Activated T-helper 1 cell treated with anti-CD3 and anti-CD28 coated beads, Interleukin-12 subunit alpha, Interleukin-12 subunit beta, Interleukin-2, Interleukin-4 antibody, amounts not matched to agents 30 ng/mL and 10 ng/mL and 1 ng/mL, durations not matched to agents 14 hours and 24 hours and 36 hours (primary cell): ENCODE results near the gene DNAJC25. TPM values are rescaled to one million over a fixed set of nuclear protein-coding genes. Genes with fewer than 3 reads are reported as not detected.

ENCODE experiments used
- DNase-seq: peaks from one replicate; pipeline ENCODE4 v3.0.0; 2021; ENCODE audit warnings: low spot score
- H3K27ac Mint-ChIP-seq: one replicate; pipeline ENCODE4 v1.8.0; 2021; ENCODE audit warnings: mild to moderate bottlenecking, mixed read lengths
- H3K27me3 Mint-ChIP-seq: one replicate; pipeline ENCODE4 v1.8.0; 2022; ENCODE audit warnings: mild to moderate bottlenecking, moderate library complexity, mixed read lengths; ENCODE audit not compliant: insufficient read depth
- H3K36me3 Mint-ChIP-seq: one replicate; pipeline ENCODE4 v1.8.0; 2021; ENCODE audit warnings: low read depth, mixed read lengths
- H3K4me1 Mint-ChIP-seq: one replicate; pipeline ENCODE4 v1.8.0; 2021; ENCODE audit warnings: low read depth, mixed read lengths
- H3K4me3 Mint-ChIP-seq: one replicate; pipeline ENCODE4 v1.8.0; 2021; ENCODE audit warnings: mild to moderate bottlenecking, moderate library complexity, mixed read lengths
- H3K9me3 Mint-ChIP-seq: one replicate; pipeline ENCODE4 v1.8.0; 2021; ENCODE audit warnings: mixed read lengths
- intact Hi-C: fragments of 100-400 bp; cut with micrococcal nuclease; formaldehyde crosslinking; loops from one replicate; pipeline ENCODE4 v1.15.1; 2024
- total RNA-seq: library from RNA; stranded (reverse); gene quantifications from 2 replicates; pipeline ENCODE4 v1.2.3, GENCODE V29; 2022

The DNAJC25 gene
- total RNA-seq, 1 donor from 2014 or later: 5.8 TPM

DNA sequence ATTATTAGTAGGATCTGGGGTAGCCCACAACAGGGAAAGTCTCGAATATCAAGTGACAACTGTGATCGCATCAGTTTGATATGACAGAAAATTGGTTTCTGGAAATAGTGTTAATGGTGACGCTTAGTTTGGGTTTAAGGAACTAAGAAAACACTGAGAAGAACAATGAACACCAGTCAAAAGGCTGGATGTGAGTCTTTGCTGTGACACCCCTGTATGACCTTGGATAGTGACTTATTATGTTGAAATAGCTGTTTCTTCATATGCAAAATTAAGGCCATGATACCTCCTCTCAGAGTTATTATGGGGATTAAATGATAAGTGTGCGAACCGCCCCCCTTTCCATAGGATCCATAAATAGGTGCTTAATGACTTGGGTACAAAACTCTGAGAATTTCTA is 926 bp downstream of the DNAJC25 start:
- intact Hi-C loops: loop anchor here (5.0 to 10.0 kb wide), 4 partner anchors 263 to 1375 kb away; partner anchors contain the start of genes SUSD1, TXN and UGCG
- H3K4me1 Mint-ChIP-seq: peaks cover 54% of the 10 kb centered on the region
- H3K9me3 Mint-ChIP-seq: no peaks in the 10 kb centered on the region
- peak overlapping the region; percentile 84 for H3K27ac Mint-ChIP-seq
- peaks cover 12% of the 10 kb centered on the region for H3K36me3 Mint-ChIP-seq
- DNase-seq: no peak
- peaks cover 2% of the 10 kb centered on the region for H3K27me3 Mint-ChIP-seq
- peak overlapping the region; percentile 98 for H3K4me3 Mint-ChIP-seq

DNA sequence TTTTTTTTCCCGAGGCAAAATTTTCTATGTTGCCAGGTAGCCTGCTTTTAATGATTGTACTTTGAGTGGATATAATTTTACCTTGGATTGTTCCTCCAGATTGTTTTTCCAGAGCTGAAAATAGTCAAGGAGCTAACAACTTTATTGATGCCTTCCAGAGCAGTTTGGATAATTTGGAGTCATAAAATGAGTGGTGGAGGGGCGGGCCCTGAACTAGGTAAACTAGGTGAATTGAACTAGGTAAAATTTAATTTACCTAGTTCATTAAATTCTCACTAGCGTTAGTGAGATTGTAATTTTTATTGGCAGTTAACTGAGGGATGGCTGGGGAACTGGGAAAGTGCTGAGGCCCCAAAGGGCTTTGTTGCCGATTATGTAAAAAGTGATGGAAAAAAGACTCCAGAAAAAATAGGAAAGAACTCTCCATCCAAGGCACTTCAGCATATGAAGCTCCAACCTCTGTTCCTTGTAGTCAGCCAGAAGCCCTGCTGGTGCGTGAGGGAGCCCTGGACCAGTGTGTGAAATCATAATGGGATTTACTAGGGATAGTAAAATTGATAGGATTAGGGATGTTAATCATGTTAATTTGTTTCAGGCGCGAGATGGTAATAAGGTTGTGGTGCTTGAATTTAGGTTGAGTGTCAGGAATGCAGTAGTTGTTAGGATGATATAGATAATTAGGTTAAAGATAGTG is 1.7 kb downstream of the DNAJC25 start:
- DNase-seq: no peak
- H3K27ac Mint-ChIP-seq: no peak overlapping the region
- intact Hi-C loops: loop anchor here (5.0 to 10.0 kb wide), 4 partner anchors 262 to 1376 kb away; partner anchors contain the start of genes SUSD1, TXN and UGCG
- H3K4me1 Mint-ChIP-seq: peaks cover 54% of the 10 kb centered on the region
- H3K9me3 Mint-ChIP-seq: no peaks in the 10 kb centered on the region
- H3K27me3 Mint-ChIP-seq: no peaks in the 10 kb centered on the region
- H3K36me3 Mint-ChIP-seq: peaks cover 12% of the 10 kb centered on the region
- H3K4me3 Mint-ChIP-seq: peak overlapping the region; percentile 98

DNA sequence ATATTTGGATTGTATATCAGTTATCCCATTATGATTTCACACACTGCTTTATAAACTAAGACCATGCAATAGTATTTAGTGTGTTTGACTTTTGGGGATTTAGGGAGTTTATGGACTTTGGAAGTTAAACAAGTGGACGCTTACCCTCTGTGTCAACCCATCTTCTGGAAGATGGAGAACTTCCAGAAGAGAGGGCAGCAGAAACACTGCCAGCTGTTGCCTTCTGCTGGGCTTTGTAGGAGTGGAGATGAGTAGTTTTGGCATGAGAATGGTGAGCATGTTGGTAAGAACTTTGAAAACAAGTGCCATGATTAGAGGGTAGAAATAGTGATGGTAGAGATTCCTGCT is 2.2 kb downstream of the DNAJC25 start:
- Mint-ChIP-seq H3K27ac (no peak overlapping the region), H3K4me3 (peak overlapping the region; percentile 98), H3K9me3 (no peaks in the 10 kb centered on the region), H3K27me3 (no peaks in the 10 kb centered on the region), H3K4me1 (peaks cover 54% of the 10 kb centered on the region), H3K36me3 (peaks cover 12% of the 10 kb centered on the region)
- intact Hi-C loops: loop anchor here (5.0 to 10.0 kb wide), 4 partner anchors 261 to 1376 kb away; partner anchors contain the start of genes SUSD1, TXN and UGCG
- no peak for DNase-seq

DNA sequence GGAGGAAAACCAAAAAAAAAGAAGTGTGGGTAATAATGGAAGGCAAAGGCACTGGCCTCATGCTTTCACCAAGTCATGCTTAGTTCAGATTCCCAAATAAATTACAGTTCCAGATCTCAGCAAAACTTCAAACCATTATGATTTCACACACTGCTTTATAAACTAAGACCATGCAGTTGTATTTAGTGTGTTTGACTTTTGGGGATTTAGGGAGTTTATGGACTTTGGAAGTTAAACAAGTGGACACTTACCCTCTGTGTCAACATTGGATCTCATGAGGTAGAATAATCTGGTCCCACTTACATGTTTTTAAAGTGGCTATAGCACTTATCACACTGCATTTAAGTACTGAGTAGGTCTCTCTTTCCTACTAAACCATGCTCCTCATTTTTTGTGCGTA is 3.7 kb downstream of the DNAJC25 start:
- H3K27ac Mint-ChIP-seq: no peak overlapping the region
- H3K4me3 Mint-ChIP-seq: no peak overlapping the region
- no peak for DNase-seq
- H3K27me3 Mint-ChIP-seq: no peaks in the 10 kb centered on the region
- no peaks in the 10 kb centered on the region for H3K9me3 Mint-ChIP-seq
- intact Hi-C loops: loop anchor here (5.0 to 10.0 kb wide), 4 partner anchors 260 to 1378 kb away; partner anchors contain the start of genes SUSD1, TXN and UGCG
- H3K36me3 Mint-ChIP-seq: peaks cover 12% of the 10 kb centered on the region
- H3K4me1 Mint-ChIP-seq: peaks cover 54% of the 10 kb centered on the region

DNA sequence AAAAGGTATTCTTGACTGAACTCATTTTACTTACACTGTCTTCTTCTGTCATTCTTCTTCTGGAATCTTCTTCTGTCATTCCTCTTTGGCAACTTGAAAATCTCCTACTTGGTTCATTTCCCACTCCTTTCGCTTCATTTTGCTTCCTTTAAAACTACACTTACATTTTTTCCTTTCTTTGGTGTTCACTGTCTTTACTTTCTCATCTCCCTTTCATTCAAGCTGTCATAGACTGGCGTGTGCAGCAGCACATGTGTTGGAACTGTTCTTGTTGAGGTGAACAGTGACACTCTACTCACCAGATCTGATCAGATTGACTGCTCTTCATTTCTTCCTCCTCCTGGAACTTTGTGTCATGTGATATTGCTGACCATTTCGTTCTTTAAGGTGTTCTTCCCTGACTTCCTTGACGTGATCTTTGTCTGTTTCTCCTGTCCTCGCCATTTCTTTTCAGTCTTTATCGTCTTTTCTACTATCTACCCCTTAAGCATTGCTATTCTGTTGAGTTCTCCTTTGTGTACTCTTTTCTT is 6.4 kb downstream of the DNAJC25 start:
- H3K4me1 Mint-ChIP-seq: peaks cover 36% of the 10 kb centered on the region
- no peak for DNase-seq
- intact Hi-C loops: loop anchor here (10.0 kb wide), 3 partner anchors 257 to 537 kb away; partner anchors contain the start of genes SUSD1 and UGCG
- H3K27me3 Mint-ChIP-seq: no peaks in the 10 kb centered on the region
- H3K36me3 Mint-ChIP-seq: peaks cover 12% of the 10 kb centered on the region
- no peak overlapping the region for H3K4me3 Mint-ChIP-seq
- no peak overlapping the region for H3K27ac Mint-ChIP-seq
- H3K9me3 Mint-ChIP-seq: no peaks in the 10 kb centered on the region

DNA sequence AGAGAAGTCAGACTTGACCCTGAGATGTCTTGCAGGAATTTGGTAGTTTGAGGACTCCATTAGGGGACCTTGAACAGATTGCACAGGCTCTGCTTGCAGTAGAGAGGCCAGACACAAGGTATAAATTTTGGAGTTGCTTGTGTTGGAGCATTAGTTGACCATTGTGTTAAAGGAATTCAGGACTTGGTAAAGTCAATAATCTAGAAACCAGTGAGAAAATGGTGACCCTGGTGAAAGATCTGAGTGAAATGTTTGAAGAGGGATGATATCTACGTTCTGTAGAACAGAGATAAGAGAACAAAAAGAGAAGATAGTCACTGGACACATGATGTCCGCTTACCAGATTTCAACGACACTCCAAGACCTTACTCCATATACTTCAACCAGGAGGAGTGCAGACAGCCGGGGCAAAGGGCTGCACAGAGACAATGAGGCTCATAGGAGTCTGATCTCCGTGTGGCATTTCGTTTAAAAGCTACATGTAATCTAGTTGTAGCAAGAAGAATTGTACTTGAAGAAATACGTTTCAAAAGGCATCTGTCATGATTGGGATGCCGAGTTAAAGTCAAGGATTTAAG is 13.2 kb downstream of the DNAJC25 start:
- peaks cover 28% of the 10 kb centered on the region for H3K36me3 Mint-ChIP-seq
- no peak for DNase-seq
- H3K4me3 Mint-ChIP-seq: no peak overlapping the region
- no peaks in the 10 kb centered on the region for H3K27me3 Mint-ChIP-seq
- intact Hi-C loops: no loop called here
- peaks cover 5% of the 10 kb centered on the region for H3K4me1 Mint-ChIP-seq
- H3K9me3 Mint-ChIP-seq: no peaks in the 10 kb centered on the region
- no peak overlapping the region for H3K27ac Mint-ChIP-seq

DNA sequence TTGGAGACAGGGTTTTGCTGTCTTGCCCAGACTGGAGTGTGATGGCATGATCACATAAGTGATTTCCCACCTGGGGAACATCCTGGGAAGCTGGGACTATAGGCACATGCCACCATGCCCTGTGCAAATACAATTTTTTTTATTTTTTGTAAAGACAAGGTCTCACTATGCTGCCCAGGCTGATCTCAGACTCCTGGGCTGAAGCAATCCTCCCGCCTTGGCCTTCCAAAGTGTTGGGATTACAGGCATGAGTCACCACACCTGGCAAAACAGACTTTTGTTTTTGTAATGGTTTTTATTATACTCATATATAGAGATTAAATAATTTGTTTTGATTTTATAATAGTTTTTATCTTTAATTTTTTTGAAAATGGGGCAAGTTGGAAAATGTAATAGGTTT is 14.7 kb downstream of the DNAJC25 start:
- peaks cover 5% of the 10 kb centered on the region for H3K4me1 Mint-ChIP-seq
- H3K9me3 Mint-ChIP-seq: no peaks in the 10 kb centered on the region
- H3K4me3 Mint-ChIP-seq: no peak overlapping the region
- peaks cover 36% of the 10 kb centered on the region for H3K36me3 Mint-ChIP-seq
- no peak for DNase-seq
- intact Hi-C loops: no loop called here
- H3K27me3 Mint-ChIP-seq: no peaks in the 10 kb centered on the region
- no peak overlapping the region for H3K27ac Mint-ChIP-seq

DNA sequence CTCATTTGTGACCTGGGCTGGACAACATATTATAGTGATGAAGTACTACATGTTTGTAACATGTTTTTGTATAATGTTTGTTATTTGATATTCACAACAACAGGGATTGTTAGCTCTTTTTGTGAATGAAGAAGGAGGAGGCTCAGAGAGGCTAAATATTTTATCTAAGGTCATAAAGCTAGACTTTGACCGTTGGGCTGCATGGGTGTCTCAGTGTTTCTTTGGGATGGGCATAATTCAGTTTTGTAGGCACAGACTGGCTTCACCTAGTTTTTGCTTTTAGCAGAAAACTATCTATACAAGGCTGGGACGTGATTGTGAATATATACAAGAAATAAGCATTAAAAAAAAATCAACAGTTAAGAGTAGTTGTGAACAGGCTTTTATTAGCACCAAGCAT is 15.3 kb downstream of the DNAJC25 start:
- intact Hi-C loops: no loop called here
- H3K27me3 Mint-ChIP-seq: no peaks in the 10 kb centered on the region

DNA sequence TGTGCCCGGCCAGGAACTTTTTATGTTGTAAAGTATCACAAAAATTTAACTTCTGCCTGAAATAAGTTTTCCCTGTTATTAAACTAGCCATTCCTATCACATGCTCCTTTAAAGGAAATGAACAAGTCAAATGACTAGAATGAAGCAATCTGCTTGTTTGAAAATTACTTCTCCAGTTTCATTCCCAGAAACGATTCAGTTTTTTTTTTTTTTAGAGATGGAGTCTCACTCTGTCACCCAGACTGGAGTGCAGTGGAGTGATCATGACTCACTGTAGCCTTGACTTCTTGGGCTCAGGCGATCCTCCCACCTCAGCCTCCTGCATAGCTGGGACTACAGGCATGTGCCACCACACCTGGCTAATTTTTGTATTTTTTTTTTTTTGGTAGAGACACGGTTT is 16.9 kb downstream of the DNAJC25 start:
- Mint-ChIP-seq H3K4me3 (no peak overlapping the region), H3K4me1 (peaks cover 5% of the 10 kb centered on the region), H3K27ac (no peak overlapping the region), H3K36me3 (peaks cover 35% of the 10 kb centered on the region), H3K9me3 (no peaks in the 10 kb centered on the region), H3K27me3 (no peaks in the 10 kb centered on the region)
- no peak for DNase-seq
- intact Hi-C loops: no loop called here

More for the DNA sequence above, 15.3 kb downstream of the DNAJC25 start:
- H3K36me3 Mint-ChIP-seq: peaks cover 36% of the 10 kb centered on the region
- H3K4me3 Mint-ChIP-seq: no peak overlapping the region
- H3K4me1 Mint-ChIP-seq: peaks cover 5% of the 10 kb centered on the region
- no peak overlapping the region for H3K27ac Mint-ChIP-seq
- no peaks in the 10 kb centered on the region for H3K9me3 Mint-ChIP-seq
- DNase-seq: no peak

DNA sequence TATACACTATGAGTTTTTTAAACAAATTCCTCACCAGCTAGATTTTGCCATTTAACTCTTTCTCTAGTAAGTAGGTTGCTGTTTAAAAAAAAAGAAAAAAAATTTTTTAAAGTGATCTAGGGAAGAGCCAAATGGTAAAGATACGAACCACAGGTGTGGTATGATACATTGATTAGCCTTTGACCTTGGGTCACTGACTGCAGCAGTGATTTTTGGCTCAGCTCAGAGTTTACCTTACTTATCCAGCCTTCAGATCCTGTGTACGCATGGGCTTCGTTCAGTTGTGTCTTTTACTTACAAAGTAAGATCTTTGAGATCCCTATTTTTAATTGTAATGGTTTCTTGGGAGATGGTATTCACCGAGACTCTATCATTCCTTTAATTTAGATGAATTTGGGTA is 17.9 kb downstream of the DNAJC25 start:
- no peak overlapping the region for H3K4me3 Mint-ChIP-seq

DNA sequence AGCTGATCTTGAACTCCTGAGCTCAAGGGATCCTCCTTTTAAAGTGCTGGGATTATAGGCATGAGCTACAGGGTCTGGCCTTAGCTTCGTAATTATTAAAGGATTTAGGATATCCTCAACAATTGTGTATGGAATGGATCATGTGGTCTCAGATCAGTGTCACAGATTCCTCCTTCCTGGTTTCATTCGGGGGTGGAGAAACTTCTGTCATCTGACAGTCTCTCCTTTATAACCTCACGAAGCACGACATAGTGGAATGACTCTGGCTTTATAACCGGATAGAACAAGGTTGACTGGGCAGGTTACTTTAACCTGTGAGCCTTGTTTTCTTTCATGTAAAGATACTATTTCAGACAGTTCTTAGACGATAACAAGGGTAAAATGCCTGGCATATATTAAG is 25.9 kb downstream of the DNAJC25 start:
- intact Hi-C loops: no loop called here
- no peak overlapping the region for H3K4me3 Mint-ChIP-seq
- DNase-seq: no peak
- peaks cover 7% of the 10 kb centered on the region for H3K4me1 Mint-ChIP-seq
- no peak overlapping the region for H3K27ac Mint-ChIP-seq
- peaks cover 18% of the 10 kb centered on the region for H3K36me3 Mint-ChIP-seq
- no peaks in the 10 kb centered on the region for H3K27me3 Mint-ChIP-seq
- H3K9me3 Mint-ChIP-seq: no peaks in the 10 kb centered on the region

More for the DNA sequence above, 17.9 kb downstream of the DNAJC25 start:
- DNase-seq: no peak
- H3K27ac Mint-ChIP-seq: no peak overlapping the region
- intact Hi-C loops: no loop called here
- H3K36me3 Mint-ChIP-seq: peaks cover 35% of the 10 kb centered on the region
- H3K9me3 Mint-ChIP-seq: no peaks in the 10 kb centered on the region
- H3K27me3 Mint-ChIP-seq: no peaks in the 10 kb centered on the region
- peaks cover 5% of the 10 kb centered on the region for H3K4me1 Mint-ChIP-seq

DNA sequence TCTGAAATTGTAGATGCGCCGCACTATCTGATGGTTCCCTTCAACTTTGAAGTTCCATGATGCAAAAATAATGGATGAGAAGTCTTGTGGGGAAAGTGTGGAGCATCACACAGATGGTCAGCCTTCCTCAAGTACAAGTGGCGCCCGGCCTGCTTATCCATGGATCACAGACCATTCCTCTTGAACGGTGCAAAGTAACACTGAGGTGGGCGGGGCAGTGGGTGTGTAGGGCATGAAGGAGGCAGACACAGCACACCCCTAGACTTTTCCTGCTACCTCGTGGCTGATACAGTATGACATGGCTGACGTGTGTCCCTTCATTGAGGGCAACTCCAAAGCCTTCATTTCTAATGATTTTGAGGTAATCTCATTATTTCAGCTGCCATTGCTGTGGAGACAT is 27.8 kb downstream of the DNAJC25 start:
- DNase-seq: no peak
- Mint-ChIP-seq H3K4me1 (peaks cover 24% of the 10 kb centered on the region), H3K9me3 (no peaks in the 10 kb centered on the region), H3K27me3 (no peaks in the 10 kb centered on the region), H3K36me3 (peaks cover 22% of the 10 kb centered on the region), H3K4me3 (no peak overlapping the region), H3K27ac (no peak overlapping the region)
- intact Hi-C loops: no loop called here

DNA sequence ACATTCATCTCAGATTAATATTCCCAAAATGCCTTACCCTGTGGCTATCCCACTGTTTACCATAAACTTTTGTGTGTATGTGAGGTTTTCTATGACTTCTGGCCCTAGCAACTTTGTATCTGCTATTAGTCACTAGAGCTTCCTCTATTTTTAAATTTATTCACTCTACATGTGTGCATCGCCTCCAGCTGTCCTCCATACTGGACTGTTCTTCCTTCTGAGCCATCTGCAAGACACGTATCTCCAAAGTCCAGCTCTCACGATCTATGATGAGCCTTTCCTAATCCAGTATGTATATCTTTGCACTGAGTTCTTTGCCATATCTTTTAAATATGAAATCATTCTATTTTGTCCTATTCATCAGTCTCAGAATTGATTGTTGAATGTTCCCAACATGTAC is 28.6 kb downstream of the DNAJC25 start:
- H3K27me3 Mint-ChIP-seq: no peaks in the 10 kb centered on the region
- intact Hi-C loops: loop anchor here (2.0 to 10.0 kb wide), 4 partner anchors 238 to 827 kb away; partner anchors contain the start of genes KIAA1958, SUSD1 and UGCG
- H3K9me3 Mint-ChIP-seq: no peaks in the 10 kb centered on the region
- DNase-seq: no peak
- H3K4me1 Mint-ChIP-seq: peaks cover 28% of the 10 kb centered on the region
- H3K4me3 Mint-ChIP-seq: no peak overlapping the region
- H3K27ac Mint-ChIP-seq: peak overlapping the region; percentile 9
- H3K36me3 Mint-ChIP-seq: peaks cover 19% of the 10 kb centered on the region
